Inflammatory macrophage treated with lipopolysaccharide for 4 hours (primary cell): Measurements from ENCODE around the gene PRR35.
"Not testable (repeated sequence)": the region's sequence is repeated elsewhere in the genome, so short reads cannot be mapped to it uniquely, and the experiment has no call there.

Source experiments
- DNase-seq: peaks from one replicate; pipeline ENCODE4 v3.0.0-alpha.2; 2020

Gene PRR35

GRCh38 chr16:597655-598054 is 37.5 kb downstream of the PRR35 start:
- DNase-seq = not testable (repeated sequence)

DNA sequence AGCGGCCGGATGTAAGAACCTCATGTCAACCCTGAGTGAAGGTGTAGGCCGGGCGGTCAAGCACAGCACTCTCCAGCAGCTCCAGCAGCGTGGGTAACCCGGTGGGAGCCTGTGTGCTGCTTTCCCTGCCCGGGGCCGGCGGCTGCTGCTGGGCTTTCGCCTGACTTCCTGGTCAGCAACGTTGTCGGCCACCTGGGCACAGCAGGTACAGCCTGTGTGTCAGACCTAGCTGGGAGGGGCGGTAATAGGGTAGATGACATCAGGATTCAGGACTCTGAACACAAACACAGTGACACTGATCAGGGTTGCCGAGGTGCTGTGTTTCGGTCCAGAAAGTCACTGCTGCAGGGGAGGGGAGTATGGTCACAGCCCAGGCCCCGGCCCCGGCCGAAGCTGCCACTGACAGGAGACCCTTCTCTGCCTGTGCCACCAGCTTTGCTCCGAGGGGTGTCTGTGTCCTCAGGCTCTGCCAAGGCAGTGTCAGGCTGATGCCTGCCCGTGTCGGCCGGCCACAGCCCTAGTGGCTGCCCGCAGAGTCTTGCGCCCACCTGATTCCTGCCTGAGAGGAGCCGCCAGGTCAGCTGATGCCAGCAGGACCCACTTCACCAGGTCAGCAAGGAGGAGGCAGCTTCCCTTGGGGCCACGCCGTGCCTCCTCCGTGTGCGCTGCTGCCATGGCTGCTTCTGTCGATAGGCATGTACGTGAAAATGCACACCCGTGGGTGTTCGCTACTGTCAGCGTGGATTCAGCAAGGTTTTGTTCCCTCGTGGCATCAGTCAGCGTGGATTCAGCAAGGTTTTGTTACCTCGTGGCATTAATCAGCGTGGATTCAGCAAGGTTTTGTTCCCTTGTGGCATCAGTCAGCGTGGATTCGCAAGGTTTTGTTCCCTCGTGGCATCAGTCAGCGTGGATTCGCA is 38.9 kb downstream of the PRR35 start:
- no peak for DNase-seq

DNA sequence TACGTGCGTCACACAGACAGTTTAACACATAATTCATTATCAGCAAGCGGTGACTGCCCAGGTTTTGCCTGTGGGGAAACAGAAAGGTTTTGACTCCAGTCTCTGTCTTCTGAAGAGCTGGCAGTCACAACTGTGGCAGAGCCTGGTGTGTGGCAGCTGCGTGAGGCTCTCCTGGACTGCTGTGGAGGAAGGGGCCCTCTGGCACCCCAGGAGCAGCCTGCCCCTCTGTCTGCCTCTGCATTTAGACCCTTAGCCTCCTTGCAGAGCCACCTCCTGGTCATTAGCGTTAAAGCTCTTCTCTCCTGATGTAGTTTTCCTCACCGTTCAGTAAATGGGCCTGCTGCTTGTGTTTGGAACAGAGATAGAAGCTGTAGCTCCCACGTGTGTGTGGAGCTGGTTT is 40.6 kb downstream of the PRR35 start:
- DNase-seq = no peak

GRCh38 chr16:603933-604332 is 43.7 kb downstream of the PRR35 start:
- DNase-seq = no peak

- DNase-seq = no peak
Measured at GRCh38 chr16:606656-607307, 46.6 kb downstream of the PRR35 start.

GRCh38 chr16:608019-608418 is 47.8 kb downstream of the PRR35 start:
- DNase-seq = no peak

- no peak for DNase-seq
Measured at GRCh38 chr16:609316-609715, 49.1 kb downstream of the PRR35 start.

DNA sequence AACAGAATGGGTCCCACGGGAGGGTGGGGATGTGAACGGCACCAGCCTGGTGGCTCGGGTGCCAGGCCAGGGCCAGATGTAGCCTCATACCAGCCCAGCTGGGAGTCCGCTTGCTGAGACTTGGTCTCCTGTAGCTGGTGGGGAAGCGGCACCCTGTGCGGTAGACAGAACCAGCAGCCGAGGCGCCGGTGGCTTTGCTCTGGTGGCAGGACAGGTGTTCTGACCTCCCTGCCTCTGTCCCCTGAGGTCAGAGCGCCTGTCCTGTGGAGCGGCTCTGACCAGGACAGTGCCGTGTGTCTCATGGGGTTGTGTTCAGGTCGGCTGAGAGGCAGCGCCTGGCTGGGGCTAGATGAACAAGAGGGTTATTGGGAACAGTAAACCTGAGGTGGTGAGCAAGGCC is 49.8 kb downstream of the PRR35 start:
- no peak for DNase-seq

- peak; percentile 61 for DNase-seq
Measured at GRCh38 chr16:610513-611381, 50.6 kb downstream of the PRR35 start.

DNA sequence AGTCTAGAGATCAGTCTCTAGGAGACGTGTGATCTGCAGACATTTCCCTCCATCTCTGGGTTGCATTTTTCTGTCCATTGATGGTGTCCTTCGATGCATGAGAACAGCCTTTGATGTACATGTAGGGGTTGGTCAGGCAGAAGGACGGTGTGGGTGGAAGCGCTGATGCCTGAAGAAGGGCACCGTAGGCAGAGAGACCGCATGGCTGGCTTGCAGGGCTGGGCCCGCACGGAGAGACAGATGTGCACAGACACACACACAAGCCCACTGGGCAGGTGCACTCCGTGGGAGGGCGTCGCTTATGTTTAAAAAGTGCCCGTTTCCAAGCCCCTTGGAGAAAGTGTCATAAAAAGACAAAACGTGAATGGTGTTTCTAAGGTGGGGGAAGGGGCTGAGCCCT is 54.9 kb downstream of the PRR35 start:
- DNase-seq = no peak
